H1 (cell line): ENCODE data around the gene GALNT5. TPM values are rescaled to one million over a fixed set of nuclear protein-coding genes. Genes with fewer than 3 reads are reported as not detected.

Experiments used
- CTCF ChIA-PET: fragments of 300-600 bp; sonication (Branson Sonifier 250); formaldehyde crosslinking; loops from one replicate; lab custom pipeline; 2021; ENCODE audit not compliant: partially characterized antibody; lab: Charles Lee
- POLR2A ChIA-PET: fragments of 300-600 bp; sonication (Branson Sonifier 250); formaldehyde crosslinking; loops from one replicate; lab custom pipeline; 2021; ENCODE audit warnings: inconsistent platforms; ENCODE audit not compliant: partially characterized antibody; lab: Charles Lee
- DNase-seq, 2 experiments: peaks; one replicate each; pipeline versions ENCODE4 v3.0.0 to v3.0.0-alpha.2; 2010 to 2022; ENCODE audit warnings: low spot score in 2 of 2, low read depth in 1 of 2, mixed read lengths in 1 of 2
- FAIRE-seq: peaks from 2 replicates; lab custom pipeline; 2011; peaks lifted over from hg19 to GRCh38; lab: Jason Lieb, UNC
- H2AFZ ChIP-seq: 2 replicates; pipeline ENCODE4 v1.8.1; 2012; ENCODE audit warnings: low read length, inconsistent platforms
- H2AK5ac ChIP-seq: 2 replicates; pipeline ENCODE4 v1.6.1; 2013; ENCODE audit warnings: low read depth, low read length
- H2BK120ac ChIP-seq: replicated peaks from 2 replicates; pipeline ENCODE3; 2013; ENCODE audit warnings: low read depth, low read length, inconsistent platforms
- H2BK12ac ChIP-seq: 2 replicates; pipeline ENCODE4 v1.6.1; 2013; ENCODE audit warnings: low read depth, low read length
- H2BK15ac ChIP-seq: 2 replicates; pipeline ENCODE4 v1.6.1; 2013; ENCODE audit warnings: low read length
- H2BK20ac ChIP-seq: 2 replicates; pipeline ENCODE4 v1.6.1; 2013; ENCODE audit warnings: low read length
- H2BK5ac ChIP-seq: 2 replicates; pipeline ENCODE4 v1.6.1; 2013; ENCODE audit warnings: low read depth, low read length
- H3K14ac ChIP-seq: 2 replicates; pipeline ENCODE4 v1.6.1; 2013; ENCODE audit warnings: inconsistent platforms; ENCODE audit not compliant: insufficient read length
- H3K18ac ChIP-seq: 2 replicates; pipeline ENCODE4 v1.6.1; 2013; ENCODE audit warnings: low read length; ENCODE audit errors: extremely low read depth
- H3K23ac ChIP-seq: 2 replicates; pipeline ENCODE4 v1.6.1; 2013; ENCODE audit warnings: inconsistent platforms; ENCODE audit not compliant: insufficient read length
- H3K23me2 ChIP-seq: 2 replicates; pipeline ENCODE4 v1.6.1; 2013; ENCODE audit warnings: low read depth, low read length
- H3K27ac ChIP-seq: 2 replicates; pipeline ENCODE4 v1.6.1; 2011; ENCODE audit warnings: low read depth, low read length, inconsistent platforms
- H3K27me3 ChIP-seq, 4 experiments: replicated peaks in 1 of 4; 1 replicate in 1 of 4; 2 replicates in 3 of 4; pipeline versions ENCODE4 v1.6.1 to v1.8.1; 2011 to 2013; ENCODE audit warnings: low read length in 3 of 4, mild to moderate bottlenecking in 3 of 4, inconsistent platforms in 2 of 4, mixed read lengths in 2 of 4, moderate library complexity in 1 of 4; ENCODE audit not compliant: control insufficient read depth in 3 of 4, insufficient read depth in 3 of 4; ENCODE audit errors: extremely low read depth in 1 of 4
- H3K36me3 ChIP-seq, 4 experiments: 2 replicates each; pipeline versions ENCODE4 v1.6.1 to v1.8.1; 2011 to 2013; ENCODE audit warnings: mild to moderate bottlenecking in 4 of 4, low read length in 3 of 4, moderate library complexity in 2 of 4, control low read depth in 1 of 4, inconsistent platforms in 1 of 4; ENCODE audit not compliant: insufficient read depth in 4 of 4, control insufficient read depth in 2 of 4
- H3K4ac ChIP-seq: replicated peaks from 2 replicates; pipeline ENCODE3; 2013; ENCODE audit warnings: low read length, low read depth, mixed read lengths, inconsistent platforms; ENCODE audit not compliant: insufficient read length
- H3K4me1 ChIP-seq, 4 experiments: replicated peaks in 1 of 4; 1 replicate in 1 of 4; 2 replicates in 3 of 4; pipeline versions ENCODE4 v1.6.1 to v1.8.1; 2011 to 2013; ENCODE audit warnings: low read length in 3 of 4, inconsistent platforms in 2 of 4, mixed read lengths in 1 of 4; ENCODE audit not compliant: insufficient read depth in 4 of 4, control insufficient read depth in 3 of 4
- H3K4me2 ChIP-seq, 2 experiments: 2 replicates each; pipeline versions ENCODE4 v1.6.1 to v1.8.1; 2011 to 2013; ENCODE audit warnings: low read depth in 2 of 2, low read length in 2 of 2, control low read depth in 1 of 2, inconsistent platforms in 1 of 2, mild to moderate bottlenecking in 1 of 2; ENCODE audit not compliant: insufficient read depth in 1 of 2
- H3K4me3 ChIP-seq, 4 experiments: fragments of 200-600, 300-600 bp in 1 of 4; sonication (generic), shearing (Covaris generic), sonication (Bioruptor Twin) in 1 of 4; 2 replicates each; pipeline versions ENCODE4 v1.5.1 to v1.8.1; 2011 to 2016; ENCODE audit warnings: low read length in 4 of 4, low read depth in 3 of 4, control low read depth in 2 of 4, inconsistent platforms in 2 of 4, mild to moderate bottlenecking in 2 of 4, mixed read lengths in 1 of 4, moderate library complexity in 1 of 4; ENCODE audit not compliant: insufficient read depth in 2 of 4; ENCODE audit errors: extremely low read depth in 1 of 4
- H3K56ac ChIP-seq: replicated peaks from 2 replicates; pipeline ENCODE3; 2013; ENCODE audit warnings: low read depth, mild to moderate bottlenecking, mixed read lengths, low read length, inconsistent platforms; ENCODE audit not compliant: insufficient read length
- H3K79me1 ChIP-seq: 2 replicates; pipeline ENCODE4 v1.6.1; 2013; ENCODE audit warnings: low read depth, low read length, control low read depth
- H3K79me2 ChIP-seq, 2 experiments: 2 replicates each; pipeline versions ENCODE4 v1.6.1 to v1.8.1; 2012 to 2013; ENCODE audit warnings: low read length in 2 of 2, mild to moderate bottlenecking in 2 of 2, inconsistent platforms in 1 of 2; ENCODE audit not compliant: insufficient read depth in 2 of 2, control insufficient read depth in 1 of 2
- H3K9ac ChIP-seq, 4 experiments: replicated peaks in 1 of 4; 1 replicate in 1 of 4; 2 replicates in 3 of 4; pipeline versions ENCODE4 v1.6.1 to v1.8.1; 2011 to 2013; ENCODE audit warnings: low read depth in 3 of 4, low read length in 3 of 4, control low read depth in 2 of 4, mild to moderate bottlenecking in 2 of 4, moderate library complexity in 2 of 4, inconsistent platforms in 1 of 4; ENCODE audit errors: extremely low read depth in 1 of 4
- H3K9me3 ChIP-seq, 2 experiments: 2 replicates each; pipeline versions ENCODE4 v1.6.1 to v1.8.1; 2012 to 2013; ENCODE audit warnings: mild to moderate bottlenecking in 2 of 2, moderate library complexity in 2 of 2, control low read depth in 1 of 2, inconsistent platforms in 1 of 2, low read depth in 1 of 2, low read length in 1 of 2, mixed read lengths in 1 of 2; ENCODE audit not compliant: insufficient read depth in 2 of 2
- H4K20me1 ChIP-seq, 2 experiments: replicated peaks in 1 of 2; 2 replicates each; pipeline versions ENCODE3 to v1.8.1; 2011 to 2013; ENCODE audit warnings: inconsistent platforms in 2 of 2, low read length in 2 of 2, mild to moderate bottlenecking in 1 of 2; ENCODE audit not compliant: insufficient read depth in 2 of 2, control insufficient read depth in 1 of 2
- H4K5ac ChIP-seq: 2 replicates; pipeline ENCODE4 v1.6.1; 2013; ENCODE audit warnings: low read length, low read depth, mixed read lengths, inconsistent platforms; ENCODE audit not compliant: insufficient read length
- H4K8ac ChIP-seq: 2 replicates; pipeline ENCODE4 v1.8.0; 2013; ENCODE audit warnings: mild to moderate bottlenecking, moderate library complexity, low read length, inconsistent platforms; ENCODE audit not compliant: insufficient read depth; ENCODE audit errors: extremely low read depth
- H4K91ac ChIP-seq: replicated peaks from 2 replicates; pipeline ENCODE3; 2013; ENCODE audit warnings: low read length, mixed read lengths, inconsistent platforms; ENCODE audit not compliant: insufficient read length
- CEBPB ChIP-seq: IDR thresholded peaks from 2 replicates; pipeline ENCODE4 v1.6.1; 2012; ENCODE audit warnings: low read depth, low read length
- CHD1 ChIP-seq: IDR thresholded peaks from 2 replicates; pipeline ENCODE4 v1.6.1; 2012; ENCODE audit warnings: low read depth, low read length, improper control_type of control experiment
- EZH2 ChIP-seq: fragments of 200-600 bp; sonication (generic); IDR thresholded peaks from 2 replicates; pipeline ENCODE4 v1.7.1; 2012; ENCODE audit warnings: low read depth, mild to moderate bottlenecking, moderate library complexity, low read length, inconsistent platforms; ENCODE audit not compliant: severe bottlenecking
- KDM5A ChIP-seq: fragments of 200-600 bp; IDR thresholded peaks from 2 replicates; pipeline ENCODE4 v1.7.1; 2012; ENCODE audit warnings: mild to moderate bottlenecking, low read length, inconsistent platforms, mixed read lengths
- RXRA ChIP-seq: IDR thresholded peaks from 2 replicates; pipeline ENCODE4 v1.6.1; 2011; ENCODE audit warnings: low read depth, mild to moderate bottlenecking, low read length, moderate library complexity; ENCODE audit not compliant: insufficient read depth
- SIX5 ChIP-seq: IDR thresholded peaks from 2 replicates; pipeline ENCODE4 v1.6.1; 2011; ENCODE audit warnings: mild to moderate bottlenecking, low read depth, low read length
- SP1 ChIP-seq: IDR thresholded peaks from 2 replicates; pipeline ENCODE4 v1.6.1; 2011; ENCODE audit warnings: low read depth, low read length
- SP2 ChIP-seq: IDR thresholded peaks from 2 replicates; pipeline ENCODE4 v1.6.1; 2012; ENCODE audit warnings: mild to moderate bottlenecking, low read length, inconsistent platforms
- polyA plus RNA-seq, 7 experiments: library from polyadenylated mRNA; depleted of rRNA in 3 of 7; stranded (reverse) in 5 of 7; unstranded in 2 of 7; fragments of >200 nt in 5 of 7; fragments of 200-250 nt in 2 of 7; gene quantifications; 1 replicate in 5 of 7; 2 replicates in 1 of 7; 4 replicates in 1 of 7; pipeline versions ENCODE4 v1.2.1 to v1.2.3, GENCODE V29; 2011 to 2013; ENCODE audit warnings: missing spikeins in 2 of 7, mixed read lengths in 2 of 7
- total RNA-seq: library from RNA; stranded (reverse); fragmentation: NEBNext Ultra II Directional; extraction: Animal tissue kit (Norgen Biotek cat#: 25700); gene quantifications from 2 replicates; pipeline ENCODE4 v1.2.1, GENCODE V29; 2021

GALNT5 gene
- total and polyA plus RNA-seq, 2 of the 8 experiments (the other 6 are each of a cell fraction or from before 2014, with no cell fraction given), result 0.02 to 0.06 TPM

DNA sequence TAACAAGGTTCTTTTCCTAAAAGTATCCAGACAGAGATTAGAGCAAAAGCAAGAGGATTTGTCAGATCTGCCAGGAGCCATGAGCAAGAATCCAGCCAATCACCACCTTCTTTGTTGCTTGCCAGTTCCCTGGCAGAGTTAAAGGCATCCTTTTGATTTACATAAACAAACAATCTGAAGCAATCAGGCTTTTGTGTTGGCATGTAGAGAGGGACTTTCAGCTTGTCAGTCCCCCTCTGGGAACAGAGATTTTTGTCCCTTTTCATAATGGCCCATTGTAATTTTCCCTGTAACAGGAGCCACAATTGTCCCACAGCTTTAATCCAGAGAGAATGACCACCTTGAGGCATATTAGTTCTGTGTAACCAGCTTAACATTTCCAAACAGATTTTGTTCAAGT, 68.3 kb downstream of the GALNT5 start, which contains the start of gene ERMN:
TSS of gene ERMN (minus strand) at position 39 of the 400 bp plus-strand sequence. CDS start 182 bp downstream, outside the sequence.
- H3K23me2 ChIP-seq, result no peaks in the 10 kb centered on the region
- H3K4ac ChIP-seq, result no peak within 1 kb of the TSS
- H4K91ac ChIP-seq, result no peak within 1 kb of the TSS
- no peaks in the 10 kb centered on the region for H3K27me3 ChIP-seq
- H2BK20ac ChIP-seq, result 0 out of 2 replicates have a peak within 1 kb of the TSS, but pooled peaks have one; percentile 16
- ChIA-PET POLR2A (no interaction called here), CTCF (interaction anchor here (0.8 to 16.0 kb wide), 12 partner anchors 10 to 661 kb away, joined by 3 to 299 read pairs (median 6); no protein-coding TSS in a partner anchor)
- TF ChIP-seq KDM5A (no peak), CHD1 (no peak), SIX5 (no peak), SP2 (no peak), EZH2 (no peak), CEBPB (peak; percentile 82), SP1 (0 out of 2 replicates have a peak, but pooled peaks have one; percentile 19), RXRA (no peak)
- H3K23ac ChIP-seq, result no peak within 1 kb of the TSS
- H2BK120ac ChIP-seq, result no peak within 1 kb of the TSS
- 0 out of 2 replicates have a peak within 1 kb of the TSS, but pooled peaks have one; percentile 7 for H2AFZ ChIP-seq
- H3K18ac ChIP-seq, result no peak within 1 kb of the TSS
- FAIRE-seq (peak; percentile 79), DNase-seq (peak in 1 of 2 experiments; percentile 34)
- no peaks in the 10 kb centered on the region for H3K9me3 ChIP-seq
- no peak within 1 kb of the TSS for H3K27ac ChIP-seq
- no peak within 1 kb of the TSS for H3K14ac ChIP-seq
- H2BK12ac ChIP-seq, result no peak within 1 kb of the TSS
- H3K36me3 ChIP-seq, result no peaks in the 10 kb centered on the region
- no peak within 1 kb of the TSS for H4K5ac ChIP-seq
- no peak within 1 kb of the TSS for H3K56ac ChIP-seq
- H3K79me1 ChIP-seq, result no peaks in the 10 kb centered on the region
- H3K4me2 ChIP-seq, result no peak within 1 kb of the TSS; a peak in 2 of 4 replicates
- H3K4me3 ChIP-seq, result no peak within 1 kb of the TSS
- H2BK15ac ChIP-seq, result no peak within 1 kb of the TSS
- no peak within 1 kb of the TSS for H2AK5ac ChIP-seq
- H3K4me1 ChIP-seq, result peaks cover 0 to 9% (median 8%) of the 10 kb centered on the region in 4 experiments; a peak in 6 of 7 replicates
- H2BK5ac ChIP-seq, result peak within 1 kb of the TSS; percentile 10; the same call in 1 of the 2 replicates
- no peaks in the 10 kb centered on the region for H3K79me2 ChIP-seq
- H4K20me1 ChIP-seq, result no peaks in the 10 kb centered on the region
- no peak within 1 kb of the TSS for H4K8ac ChIP-seq
- H3K9ac ChIP-seq, result no peak within 1 kb of the TSS
